Upper lobe of left lung (tissue), 6 donors: ENCODE data around the gene KCNS3. TPM values are rescaled to one million over a fixed set of nuclear protein-coding genes. Genes with fewer than 3 reads are reported as not detected.
A peak's percentile ranks its signal among the peaks of the same experiment; 100 is the strongest.

Experiments used
- ATAC-seq, 2 donors: fragments of 200-7000 bp; cut with Tn5 transposase; one replicate each; pipeline ENCODE4 v1.9.1; 2022; ENCODE audit warnings: mild to moderate bottlenecking in 2 of 2, moderate library complexity in 2 of 2; ENCODE audit not compliant: low FRiP score in 2 of 2
- DNase-seq, 2 donors: peaks; one replicate each; pipeline ENCODE4 v3.0.0-alpha.2; 2019 to 2020
- H3K27ac ChIP-seq, 4 donors: fragments of 200-600 bp; sonication (generic); one replicate each; pipeline ENCODE4 v1.5.1; 2016 to 2019
- H3K27me3 ChIP-seq, 4 donors: fragments of 200-600 bp; sonication (generic); one replicate each; pipeline ENCODE4 v1.5.1; 2017 to 2019
- H3K36me3 ChIP-seq, 4 donors: fragments of 200-600 bp; sonication (generic); one replicate each; pipeline ENCODE4 v1.5.1; 2016 to 2019
- H3K4me1 ChIP-seq, 4 donors: fragments of 200-600 bp; sonication (generic); one replicate each; pipeline ENCODE4 v1.5.1; 2018 to 2019
- H3K4me3 ChIP-seq, 4 donors: fragments of 200-600 bp; sonication (generic); one replicate each; pipeline ENCODE4 v1.5.1; 2017 to 2019; ENCODE audit warnings: mild to moderate bottlenecking in 2 of 4, moderate library complexity in 1 of 4
- H3K9me3 ChIP-seq, 4 donors: fragments of 200-600 bp; sonication (generic); one replicate each; pipeline ENCODE4 v1.5.1; 2018 to 2019
- EP300 ChIP-seq, 4 donors: sonication (generic); formaldehyde crosslinking; IDR thresholded peaks; one replicate each; pipeline ENCODE4 v1.5.1; 2017; ENCODE audit warnings: antibody characterized with exemption in 4 of 4, control low read depth in 2 of 4
- POLR2A ChIP-seq, 4 donors: fragments of 450-650 bp; IDR thresholded peaks; one replicate each; pipeline ENCODE4 v1.5.1; 2016 to 2017; ENCODE audit warnings: antibody characterized with exemption in 4 of 4, mild to moderate bottlenecking in 2 of 4
- POLR2AphosphoS5 ChIP-seq, 2 donors: sonication (generic); formaldehyde crosslinking; IDR thresholded peaks; one replicate each; pipeline ENCODE4 v1.5.1; 2017; ENCODE audit warnings: antibody characterized with exemption in 2 of 2
- WGBS, 2 donors: methylation state at CpG; one replicate each; pipeline ENCODE4 v1.1.5; 2017 to 2018; 5-methylcytosine and 5-hydroxymethylcytosine counted together
- total RNA-seq, 6 donors: library from RNA; depleted of rRNA in 4 of 6; stranded (reverse); fragments of >200 nt in 4 of 6; gene quantifications; one replicate each; pipeline versions ENCODE4 v1.1.0 to v1.2.1, GENCODE V29; 2016 to 2021
- TF ChIP-seq, protein P1 (sequence below), 6 experiments: fragments of 450-650 bp in 4 of 6; fragments of 200-600 bp in 2 of 6; sonication (generic) in 2 of 6; IDR thresholded peaks; one replicate each; pipeline ENCODE4 v1.5.1; 2016 to 2019; ENCODE audit warnings: antibody characterized with exemption in 6 of 6
- donor health status: DM: no; HTN: no; CAD: no; lungs with moderate emphysema.
- donor health status: DM: no; HTN: yes; CAD: no; lungs with severe emphysema.

KCNS3 gene
- total RNA-seq, 6 donors from 2014 or later: 34.2 to 110 (median 48.8) TPM

GRCh38 chr2:17850151-17850550 lies 28.3 kb upstream of the KCNS3 start:
- no peak overlapping the region for H3K4me3 ChIP-seq
- WGBS, 2 donors: 90 to 93% methylated on average over 4 of the region's 4 CpGs
- TF ChIP-seq POLR2AphosphoS5 (IDR thresholded peaks at IDR 0.05) (no peak), POLR2A (IDR thresholded peaks at IDR 0.05) (no peak), EP300 (IDR thresholded peaks at IDR 0.05) (no peak)
- TF ChIP-seq, protein P1, sequence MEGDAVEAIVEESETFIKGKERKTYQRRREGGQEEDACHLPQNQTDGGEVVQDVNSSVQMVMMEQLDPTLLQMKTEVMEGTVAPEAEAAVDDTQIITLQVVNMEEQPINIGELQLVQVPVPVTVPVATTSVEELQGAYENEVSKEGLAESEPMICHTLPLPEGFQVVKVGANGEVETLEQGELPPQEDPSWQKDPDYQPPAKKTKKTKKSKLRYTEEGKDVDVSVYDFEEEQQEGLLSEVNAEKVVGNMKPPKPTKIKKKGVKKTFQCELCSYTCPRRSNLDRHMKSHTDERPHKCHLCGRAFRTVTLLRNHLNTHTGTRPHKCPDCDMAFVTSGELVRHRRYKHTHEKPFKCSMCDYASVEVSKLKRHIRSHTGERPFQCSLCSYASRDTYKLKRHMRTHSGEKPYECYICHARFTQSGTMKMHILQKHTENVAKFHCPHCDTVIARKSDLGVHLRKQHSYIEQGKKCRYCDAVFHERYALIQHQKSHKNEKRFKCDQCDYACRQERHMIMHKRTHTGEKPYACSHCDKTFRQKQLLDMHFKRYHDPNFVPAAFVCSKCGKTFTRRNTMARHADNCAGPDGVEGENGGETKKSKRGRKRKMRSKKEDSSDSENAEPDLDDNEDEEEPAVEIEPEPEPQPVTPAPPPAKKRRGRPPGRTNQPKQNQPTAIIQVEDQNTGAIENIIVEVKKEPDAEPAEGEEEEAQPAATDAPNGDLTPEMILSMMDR (IDR thresholded peaks at IDR 0.05): no peak
- H3K4me1 ChIP-seq: peaks cover 0 to 4% (median 0%) of the 10 kb centered on the region in 4 donors
- H3K9me3 ChIP-seq: no peaks in the 10 kb centered on the region
- H3K36me3 ChIP-seq: no peaks in the 10 kb centered on the region
- ATAC-seq (no peak), DNase-seq (no peak)
- no peaks in the 10 kb centered on the region for H3K27me3 ChIP-seq
- H3K27ac ChIP-seq: no peak overlapping the region

DNA sequence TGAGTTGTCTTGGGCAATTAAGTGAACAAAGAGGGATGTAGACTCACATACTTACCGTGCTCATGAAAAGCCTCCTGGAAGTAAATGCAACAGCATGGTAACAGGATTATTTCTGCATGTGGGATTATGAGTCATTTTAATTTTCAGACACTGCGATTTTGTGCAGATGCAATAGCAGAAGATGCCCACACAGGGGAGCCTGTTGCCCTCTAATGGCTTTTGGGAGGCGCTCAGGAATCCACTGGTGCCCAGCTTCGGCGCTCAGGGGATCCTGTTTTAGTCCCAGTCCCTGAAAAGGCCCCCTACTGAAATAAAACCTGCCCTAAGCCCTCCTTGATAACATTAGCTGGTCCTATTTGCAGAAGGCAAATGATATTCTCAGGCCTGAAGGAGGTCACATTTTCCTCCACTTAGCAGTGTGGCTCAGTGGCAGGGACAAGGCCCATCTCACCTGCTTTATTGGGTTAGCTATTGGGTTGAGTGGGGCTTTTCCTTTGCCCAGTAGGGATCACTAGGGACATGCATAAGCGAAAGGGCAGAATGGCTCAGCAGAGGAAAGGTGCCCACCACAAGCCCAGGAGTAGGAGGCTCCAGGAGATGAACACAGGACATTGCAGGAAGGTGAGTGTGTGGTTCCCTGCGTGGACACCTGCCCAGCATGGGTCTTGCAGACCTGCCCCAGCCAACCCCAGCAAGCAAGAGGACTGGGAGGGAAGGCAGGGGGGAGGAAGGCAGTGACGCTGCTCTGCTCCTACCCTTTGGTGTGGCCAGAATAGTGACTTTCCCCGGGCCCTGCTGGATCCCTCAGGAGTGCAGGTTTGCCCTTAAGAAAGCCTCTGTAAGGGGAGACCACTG lies 26.5 kb upstream of the KCNS3 start:
- Histone ChIP-seq H3K4me1 (peaks cover 0 to 4% (median 0%) of the 10 kb centered on the region in 4 donors), H3K9me3 (no peaks in the 10 kb centered on the region), H3K27me3 (no peaks in the 10 kb centered on the region), H3K36me3 (no peaks in the 10 kb centered on the region), H3K27ac (no peak overlapping the region), H3K4me3 (no peak overlapping the region)
- ATAC-seq (peak; percentile 64 to 85), DNase-seq (peak; percentile 6 to 53)
- TF ChIP-seq EP300 (IDR thresholded peaks at IDR 0.05) (no peak), POLR2AphosphoS5 (IDR thresholded peaks at IDR 0.05) (no peak)
- TF ChIP-seq, protein P1 (IDR thresholded peaks at IDR 0.05): peak; percentile 71 to 89 (median 82)
- 44 to 47% methylated on average over 9 of the region's 9 CpGs for WGBS, 2 donors

GRCh38 chr2:17853799-17854198 lies 24.7 kb upstream of the KCNS3 start:
- DNase-seq (no peak), ATAC-seq (no peak)
- H3K27ac ChIP-seq: no peak overlapping the region
- no peaks in the 10 kb centered on the region for H3K27me3 ChIP-seq
- H3K9me3 ChIP-seq: no peaks in the 10 kb centered on the region
- WGBS, 2 donors: 68 to 71% methylated on average over 4 of the region's 4 CpGs
- peaks cover 0 to 4% (median 0%) of the 10 kb centered on the region in 4 donors for H3K4me1 ChIP-seq
- TF ChIP-seq POLR2A (IDR thresholded peaks at IDR 0.05): no peak
- TF ChIP-seq, protein P1 (IDR thresholded peaks at IDR 0.05): no peak
- H3K36me3 ChIP-seq: no peaks in the 10 kb centered on the region
- H3K4me3 ChIP-seq: no peak overlapping the region

DNA sequence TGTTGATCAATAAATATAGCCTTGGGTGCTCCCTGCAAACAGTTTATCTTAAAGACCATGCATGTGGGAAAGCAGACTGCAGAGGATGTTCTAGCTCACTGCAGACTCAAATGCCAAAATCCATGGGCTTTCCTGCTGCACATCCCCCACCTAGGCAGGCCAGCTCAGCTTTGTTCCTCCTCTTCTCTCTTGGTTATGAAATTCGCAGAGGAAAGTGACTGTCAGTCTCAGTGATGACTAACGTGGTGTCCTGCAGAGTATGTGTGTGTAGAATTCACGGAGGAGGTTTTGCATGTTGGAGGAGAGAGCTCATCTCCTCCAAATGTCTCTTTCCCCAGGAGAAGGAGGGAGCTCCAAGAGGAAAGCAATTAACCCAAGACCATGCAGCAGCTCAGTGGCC lies 21.4 kb upstream of the KCNS3 start:
- 50 to 58% methylated on average over 3 of the region's 3 CpGs for whole genome bisulfite sequencing, 2 donors

More for the DNA sequence above, 21.4 kb upstream of the KCNS3 start:
- H3K27ac ChIP-seq: no peak overlapping the region
- H3K4me3 ChIP-seq: no peak overlapping the region
- ATAC-seq (no peak), DNase-seq (no peak)
- no peaks in the 10 kb centered on the region for H3K27me3 ChIP-seq
- H3K9me3 ChIP-seq: no peaks in the 10 kb centered on the region
- TF ChIP-seq POLR2A (IDR thresholded peaks at IDR 0.05) (no peak), POLR2AphosphoS5 (IDR thresholded peaks at IDR 0.05) (no peak), EP300 (IDR thresholded peaks at IDR 0.05) (no peak)
- TF ChIP-seq, protein P1 (IDR thresholded peaks at IDR 0.05): no peak
- H3K36me3 ChIP-seq: no peaks in the 10 kb centered on the region
- H3K4me1 ChIP-seq: peaks cover 0 to under 1% (median 0%) of the 10 kb centered on the region in 4 donors
